ENCODE results near the gene OTUD5. TPM values are rescaled to one million over a fixed set of nuclear protein-coding genes. Genes with fewer than 3 reads are reported as not detected.

The OTUD5 gene
- total RNA-seq, 2 donors from 2014 or later, result 50.3 to 56.5 TPM

GRCh38 chrX:48997455-48997854 is 40.0 kb upstream of the OTUD5 start:
- H3K9ac ChIP-seq (ENCODE audit: extremely low read depth, low read length, poor library complexity, severe bottlenecking), result no peak overlapping the region
- H3K27me3 Mint-ChIP-seq (ENCODE audit: insufficient read depth), result no peaks in the 10 kb centered on the region
- H3K27ac ChIP-seq (ENCODE audit: low read depth, low read length), result no peak overlapping the region
- peaks cover 78% of the 10 kb centered on the region for H3K9me3 Mint-ChIP-seq
- no peak for TF ChIP-seq CTCF (conservative IDR thresholded peaks at IDR 0.05)
- H3K4me3 Mint-ChIP-seq, result no peak overlapping the region
- peaks cover 28% of the 10 kb centered on the region for H3K36me3 ChIP-seq (ENCODE audit: control insufficient read depth, insufficient read depth, low read length)
- no peaks in the 10 kb centered on the region for H3K4me1 ChIP-seq (ENCODE audit: control insufficient read depth, insufficient read depth, low read length)
- no peaks in the 10 kb centered on the region for H3K9me3 ChIP-seq (ENCODE audit: control insufficient read depth, low read length)
- DNase-seq, result no peak
- no peaks in the 10 kb centered on the region for H3K4me1 Mint-ChIP-seq
- H3K27me3 ChIP-seq (ENCODE audit: control insufficient read depth, insufficient read depth, low read length, poor library complexity, severe bottlenecking), result no peaks in the 10 kb centered on the region
- 93 to 97% methylated on average over 3 of the region's 3 CpGs for WGBS, 2 experiments (ENCODE audit: insufficient coverage in 1 of 2, insufficient read length in 1 of 2)
- H3K27ac Mint-ChIP-seq, result no peak overlapping the region
- peaks cover 50% of the 10 kb centered on the region for H3K36me3 Mint-ChIP-seq (ENCODE audit: low read depth)
- H3K4me3 ChIP-seq (ENCODE audit: low read length), result no peak overlapping the region

GRCh38 chrX:48996969-48997368 is 39.6 kb upstream of the OTUD5 start:
- no peak for TF ChIP-seq CTCF (conservative IDR thresholded peaks at IDR 0.05)
- H3K9me3 ChIP-seq (ENCODE audit: control insufficient read depth, low read length), result no peaks in the 10 kb centered on the region
- H3K4me1 ChIP-seq (ENCODE audit: control insufficient read depth, insufficient read depth, low read length), result no peaks in the 10 kb centered on the region
- Mint-ChIP-seq H3K36me3 (ENCODE audit: low read depth) (peaks cover 53% of the 10 kb centered on the region), H3K27ac (no peak overlapping the region), H3K9me3 (peaks cover 76% of the 10 kb centered on the region), H3K4me1 (no peaks in the 10 kb centered on the region), H3K27me3 (ENCODE audit: insufficient read depth) (no peaks in the 10 kb centered on the region), H3K4me3 (no peak overlapping the region)
- no peak overlapping the region for H3K4me3 ChIP-seq (ENCODE audit: low read length)
- no peak overlapping the region for H3K27ac ChIP-seq (ENCODE audit: low read depth, low read length)
- H3K27me3 ChIP-seq (ENCODE audit: control insufficient read depth, insufficient read depth, low read length, poor library complexity, severe bottlenecking), result no peaks in the 10 kb centered on the region
- whole genome bisulfite sequencing, 2 experiments (ENCODE audit: insufficient coverage in 1 of 2, insufficient read length in 1 of 2), result 60 to 82% methylated on average over 1 to 6 of the region's 6 CpGs
- DNase-seq, result peak; percentile 65
- no peak overlapping the region for H3K9ac ChIP-seq (ENCODE audit: extremely low read depth, low read length, poor library complexity, severe bottlenecking)
- peaks cover 28% of the 10 kb centered on the region for H3K36me3 ChIP-seq (ENCODE audit: control insufficient read depth, insufficient read depth, low read length)

GRCh38 chrX:48992341-48992740 is 34.9 kb upstream of the OTUD5 start:
- no peak for DNase-seq
- no peaks in the 10 kb centered on the region for H3K9me3 ChIP-seq (ENCODE audit: control insufficient read depth, low read length)
- H3K4me1 ChIP-seq (ENCODE audit: control insufficient read depth, insufficient read depth, low read length), result no peaks in the 10 kb centered on the region
- Mint-ChIP-seq H3K36me3 (ENCODE audit: low read depth) (peaks cover 62% of the 10 kb centered on the region), H3K4me3 (no peak overlapping the region), H3K4me1 (no peaks in the 10 kb centered on the region), H3K27me3 (ENCODE audit: insufficient read depth) (no peaks in the 10 kb centered on the region), H3K27ac (no peak overlapping the region), H3K9me3 (peaks cover 70% of the 10 kb centered on the region)
- H3K4me3 ChIP-seq (ENCODE audit: low read length), result no peak overlapping the region
- H3K27ac ChIP-seq (ENCODE audit: low read depth, low read length), result no peak overlapping the region
- H3K27me3 ChIP-seq (ENCODE audit: control insufficient read depth, insufficient read depth, low read length, poor library complexity, severe bottlenecking), result no peaks in the 10 kb centered on the region
- peaks cover 27% of the 10 kb centered on the region for H3K36me3 ChIP-seq (ENCODE audit: control insufficient read depth, insufficient read depth, low read length)
- no peak for TF ChIP-seq CTCF (conservative IDR thresholded peaks at IDR 0.05)
- no peak overlapping the region for H3K9ac ChIP-seq (ENCODE audit: extremely low read depth, low read length, poor library complexity, severe bottlenecking)

Measured in endodermal cell (in vitro differentiated cells).